A673 (cell line): ENCODE measurements around the gene STARD3NL. TPM values are rescaled to one million over a fixed set of nuclear protein-coding genes. Genes with fewer than 3 reads are reported as not detected.
"Not testable (repeated sequence)": the region's sequence is repeated elsewhere in the genome, so short reads cannot be mapped to it uniquely, and the experiment has no call there.

Experiments
- BruUV-seq: library from RNA; stranded (reverse); fragments of 400-500 nt; replicated peaks from 2 replicates; lab custom pipeline; 2021; lab: Mats Ljungman, UMichigan
- CTCF ChIA-PET: fragments of 300-600 bp; sonication (Branson Sonifier 250); formaldehyde crosslinking; loops from one replicate; lab custom pipeline; 2022; ENCODE audit warnings: antibody characterized with exemption; lab: Charles Lee
- POLR2A ChIA-PET: fragments of 300-600 bp; sonication (Branson Sonifier 250); formaldehyde crosslinking; loops from one replicate; lab custom pipeline; 2022; ENCODE audit warnings: antibody characterized with exemption; ENCODE audit not compliant: low non-redundant PET; lab: Charles Lee
- DNase-seq: peaks from one replicate; pipeline ENCODE4 v3.0.0-alpha.2; 2015; ENCODE audit warnings: low spot score
- H3K27ac ChIP-seq: fragments of 200-600 bp; sonication (generic); 2 replicates; pipeline ENCODE4 v1.5.1; 2016; ENCODE audit warnings: mixed run types, low read depth, mild to moderate bottlenecking, mixed read lengths, antibody characterized with exemption, low read length; ENCODE audit not compliant: poor library complexity, severe bottlenecking
- H3K27me3 ChIP-seq: fragments of 200-600 bp; sonication (generic); replicated peaks from 2 replicates; pipeline ENCODE4 v1.6.1; 2017; ENCODE audit warnings: mixed run types, low read depth, mild to moderate bottlenecking, mixed read lengths, antibody characterized with exemption, low read length; ENCODE audit not compliant: insufficient read depth, poor library complexity
- H3K36me3 ChIP-seq: fragments of 200-600 bp; sonication (generic); 2 replicates; pipeline ENCODE4 v1.6.1; 2016; ENCODE audit warnings: mixed run types, mild to moderate bottlenecking, mixed read lengths, antibody characterized with exemption, low read length; ENCODE audit not compliant: insufficient read depth, poor library complexity, severe bottlenecking
- H3K4me1 ChIP-seq: fragments of 200-600 bp; sonication (generic); 2 replicates; pipeline ENCODE4 v1.6.1; 2017; ENCODE audit warnings: mixed run types, mild to moderate bottlenecking, mixed read lengths, antibody characterized with exemption, low read length; ENCODE audit not compliant: insufficient read depth, poor library complexity, severe bottlenecking
- H3K4me3 ChIP-seq: fragments of 200-600 bp; sonication (generic); 2 replicates; pipeline ENCODE4 v1.5.1; 2016; ENCODE audit warnings: low read depth, mixed run types, mild to moderate bottlenecking, mixed read lengths, low read length; ENCODE audit not compliant: poor library complexity, severe bottlenecking
- H3K9me3 ChIP-seq: fragments of 200-600 bp; sonication (generic); 2 replicates; pipeline ENCODE4 v1.6.1; 2016; ENCODE audit warnings: mixed run types, low read depth, mild to moderate bottlenecking, mixed read lengths, antibody characterized with exemption, low read length; ENCODE audit not compliant: poor library complexity, severe bottlenecking
- CTCF ChIP-seq: fragments of 300-800, 200-600 bp; sonication (generic); conservative IDR thresholded peaks from 2 replicates; pipeline ENCODE4 v1.5.1; 2017; ENCODE audit warnings: low read depth, mild to moderate bottlenecking, antibody characterized with exemption, low read length, moderate library complexity, mixed read lengths
- EZH2 ChIP-seq: fragments of 200-600 bp; sonication (generic); IDR thresholded peaks from 2 replicates; pipeline ENCODE4 v1.6.1; 2017; ENCODE audit warnings: borderline replicate concordance, low read depth, mild to moderate bottlenecking, mixed read lengths, antibody characterized with exemption, low read length; ENCODE audit not compliant: poor library complexity, severe bottlenecking
- intact Hi-C: fragments of 100-400 bp; cut with micrococcal nuclease; formaldehyde crosslinking; loops from one replicate; pipeline ENCODE4 v1.10.0; 2022; ENCODE audit not compliant: unreplicated experiment
- total RNA-seq: library from RNA; stranded (reverse); gene quantifications from 2 replicates; pipeline ENCODE4 v1.2.3, GENCODE V29; 2021

Gene STARD3NL
- total RNA-seq, 1 experiment from 2014 or later: 34.8 TPM

GRCh38 chr7:38244516-38244915, 66.5 kb downstream of the STARD3NL start:
- ChIA-PET POLR2A (no interaction called here), CTCF (no interaction called here)
- no peaks in the 10 kb centered on the region for H3K27me3 ChIP-seq
- intact Hi-C loops: no loop called here
- no peaks in the 10 kb centered on the region for H3K36me3 ChIP-seq
- H3K27ac ChIP-seq: no peak overlapping the region
- no peaks in the 10 kb centered on the region for H3K4me1 ChIP-seq
- TF ChIP-seq CTCF: no peak
- no peak for TF ChIP-seq EZH2
- H3K4me3 ChIP-seq: no peak overlapping the region
- no TSS peak for BruUV-seq
- H3K9me3 ChIP-seq: no peaks in the 10 kb centered on the region
- DNase-seq: no peak

GRCh38 chr7:38245409-38245977, 67.4 kb downstream of the STARD3NL start:
- Histone ChIP-seq H3K9me3 (no peaks in the 10 kb centered on the region), H3K4me1 (no peaks in the 10 kb centered on the region), H3K4me3 (no peak overlapping the region), H3K27me3 (no peaks in the 10 kb centered on the region), H3K36me3 (no peaks in the 10 kb centered on the region), H3K27ac (no peak overlapping the region)
- intact Hi-C loops: no loop called here
- TF ChIP-seq EZH2 (no peak), CTCF (no peak)
- no TSS peak for BruUV-seq
- no peak for DNase-seq
- POLR2A ChIA-PET: no interaction called here
- CTCF ChIA-PET: no interaction called here

- TF ChIP-seq CTCF (no peak), EZH2 (no peak)
- no TSS peak for BruUV-seq
- Histone ChIP-seq H3K9me3 (no peaks in the 10 kb centered on the region), H3K4me3 (no peak overlapping the region), H3K27me3 (no peaks in the 10 kb centered on the region), H3K36me3 (no peaks in the 10 kb centered on the region), H3K4me1 (no peaks in the 10 kb centered on the region), H3K27ac (no peak overlapping the region)
- no peak for DNase-seq
- ChIA-PET CTCF (no interaction called here), POLR2A (no interaction called here)
- intact Hi-C loops: no loop called here
Measured at GRCh38 chr7:38248069-38248567, 70.1 kb downstream of the STARD3NL start.

- H3K9me3 ChIP-seq, H3K4me3 ChIP-seq, DNase-seq, H3K27me3 ChIP-seq, H3K27ac ChIP-seq, BruUV-seq, H3K36me3 ChIP-seq, H3K4me1 ChIP-seq, POLR2A ChIA-PET, intact Hi-C loops, CTCF ChIA-PET: not testable (repeated sequence)
Measured at GRCh38 chr7:38249849-38250248, 71.8 kb downstream of the STARD3NL start.
